Fibroblast of gingiva (primary cell): ENCODE results near the gene USP37.
A peak's percentile ranks its signal among the peaks of the same experiment; 100 is the strongest.

Experiments used
- DNase-seq: peaks from one replicate; pipeline ENCODE4 v3.0.0-alpha.2; 2011; ENCODE audit warnings: low read depth

The USP37 gene

GRCh38 chr2:218429911-218430692 is 138.0 kb downstream of the USP37 start:
- DNase-seq = no peak

DNA sequence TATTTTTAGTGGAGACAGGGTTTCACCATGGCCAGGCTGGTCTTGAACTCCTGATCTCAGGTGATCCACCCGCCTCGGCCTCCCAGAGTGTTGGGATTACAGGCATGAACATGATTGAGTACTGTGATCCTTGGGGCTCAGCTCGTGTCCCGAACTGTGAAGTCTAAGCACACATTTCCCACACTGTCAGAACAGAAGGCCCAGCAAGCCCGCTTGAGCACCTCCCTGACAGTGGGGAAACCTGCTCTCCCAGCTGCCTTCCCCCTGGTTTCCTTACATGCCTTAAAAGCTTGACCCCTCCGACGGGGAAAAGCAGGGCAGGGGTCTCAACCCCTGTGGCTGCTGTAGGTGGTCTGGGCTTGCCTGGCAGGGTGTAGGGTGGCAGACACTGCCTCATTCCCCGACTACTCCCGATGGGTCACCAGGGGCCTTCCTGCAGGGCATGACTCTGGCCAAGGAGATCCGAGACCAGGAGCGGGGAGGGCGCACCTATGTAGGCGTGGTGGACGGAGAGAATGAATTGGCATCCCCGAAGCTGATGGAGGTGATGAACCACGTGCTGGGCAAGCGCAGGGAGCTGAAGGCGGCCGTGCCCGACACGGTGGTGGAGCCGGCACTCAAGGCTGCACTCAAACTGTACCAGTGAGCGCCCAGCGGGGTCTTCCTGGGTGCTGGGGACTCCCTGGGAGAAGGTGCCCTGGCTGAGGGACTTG is 139.1 kb downstream of the USP37 start:
- DNase-seq = no peak

GRCh38 chr2:218427741-218428140 is 140.4 kb downstream of the USP37 start:
- no peak for DNase-seq

DNA sequence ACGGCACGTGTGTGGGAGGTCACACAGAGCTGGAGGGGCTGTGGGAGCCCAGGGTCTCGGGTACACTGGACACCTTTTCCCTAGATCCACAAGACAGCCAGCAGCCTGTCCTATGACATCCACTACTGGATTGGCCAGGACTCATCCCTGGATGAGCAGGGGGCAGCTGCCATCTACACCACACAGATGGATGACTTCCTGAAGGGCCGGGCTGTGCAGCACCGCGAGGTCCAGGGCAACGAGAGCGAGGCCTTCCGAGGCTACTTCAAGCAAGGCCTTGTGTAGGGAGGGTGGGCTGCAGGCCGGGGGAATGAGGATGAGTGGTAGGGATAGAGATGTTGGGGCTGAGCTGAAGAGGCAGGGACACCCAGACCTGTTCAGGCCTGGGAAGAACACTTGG is 142.6 kb downstream of the USP37 start:
- DNase-seq = no peak

GRCh38 chr2:218423584-218423983 is 144.6 kb downstream of the USP37 start:
- DNase-seq = no peak

GRCh38 chr2:218422403-218423086 is 145.6 kb downstream of the USP37 start:
- DNase-seq = no peak

DNA sequence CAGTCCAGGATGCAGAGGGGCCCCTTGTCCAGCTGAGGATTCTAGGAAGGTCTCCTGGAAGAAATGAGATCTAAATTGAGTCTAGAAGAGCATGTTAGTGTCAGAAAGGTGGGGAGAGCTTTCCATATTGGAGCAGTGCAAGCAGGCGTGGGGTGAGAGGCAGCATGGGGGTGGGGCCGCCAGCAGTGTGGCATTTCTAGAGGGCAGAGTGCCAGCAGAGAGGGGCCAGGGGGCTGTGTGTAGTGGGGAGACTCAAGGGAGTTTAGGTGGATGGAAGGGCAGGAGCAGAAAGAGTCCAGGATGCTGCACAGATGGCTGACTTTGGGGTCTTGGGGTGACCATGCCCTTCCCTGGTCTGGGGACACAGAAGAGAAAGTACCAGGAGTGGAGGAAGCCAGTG is 147.1 kb downstream of the USP37 start:
- DNase-seq = no peak

- no peak for DNase-seq
Measured at GRCh38 chr2:218419630-218420216, 148.4 kb downstream of the USP37 start.

DNA sequence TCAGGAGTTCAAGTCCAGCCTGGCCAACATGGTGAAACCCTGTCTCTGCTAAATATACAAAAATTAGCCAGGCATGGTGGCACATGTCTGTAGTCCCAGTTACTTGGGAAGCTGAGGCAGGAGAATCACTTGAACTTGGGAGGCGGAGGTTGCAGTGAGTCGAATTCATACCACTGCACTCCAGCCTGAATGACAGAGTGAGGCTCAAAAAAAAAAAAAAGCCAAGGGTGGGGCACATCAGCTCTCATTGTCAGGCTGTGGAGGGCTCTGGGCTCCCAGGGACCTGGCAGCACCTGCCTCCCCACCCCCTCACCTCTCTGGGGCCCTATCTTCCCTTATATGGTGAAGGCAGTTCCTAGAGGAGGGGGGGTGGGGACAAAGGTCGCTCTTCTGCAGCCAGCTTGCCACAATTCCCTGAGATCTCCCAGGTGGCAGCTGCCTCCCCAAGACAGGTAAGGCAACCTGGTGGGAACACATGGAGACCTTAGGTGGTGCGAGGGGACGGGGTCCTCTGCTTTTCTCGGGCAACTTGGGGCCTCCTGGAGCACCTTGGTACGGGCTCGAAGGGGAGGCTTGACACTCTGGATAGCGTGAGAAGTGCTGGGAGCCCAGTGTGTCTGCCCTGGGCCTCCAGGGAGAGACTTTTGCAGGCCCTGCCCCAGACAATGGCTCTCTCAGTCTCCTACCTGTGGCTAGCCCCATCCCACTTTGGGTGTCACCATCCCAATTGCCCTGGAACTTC is 149.3 kb downstream of the USP37 start, which contains the start of gene VIL1:
Gene VIL1 (plus strand): TSS at position 407 of the 742 bp plus-strand sequence. CDS start 4,656 bp downstream, outside the sequence.
- DNase-seq = no peak

- DNase-seq = no peak
Measured at GRCh38 chr2:218418321-218418716, 149.8 kb downstream of the USP37 start.

- no peak for DNase-seq
Measured at GRCh38 chr2:218407717-218408116, 160.4 kb downstream of the USP37 start.

DNA sequence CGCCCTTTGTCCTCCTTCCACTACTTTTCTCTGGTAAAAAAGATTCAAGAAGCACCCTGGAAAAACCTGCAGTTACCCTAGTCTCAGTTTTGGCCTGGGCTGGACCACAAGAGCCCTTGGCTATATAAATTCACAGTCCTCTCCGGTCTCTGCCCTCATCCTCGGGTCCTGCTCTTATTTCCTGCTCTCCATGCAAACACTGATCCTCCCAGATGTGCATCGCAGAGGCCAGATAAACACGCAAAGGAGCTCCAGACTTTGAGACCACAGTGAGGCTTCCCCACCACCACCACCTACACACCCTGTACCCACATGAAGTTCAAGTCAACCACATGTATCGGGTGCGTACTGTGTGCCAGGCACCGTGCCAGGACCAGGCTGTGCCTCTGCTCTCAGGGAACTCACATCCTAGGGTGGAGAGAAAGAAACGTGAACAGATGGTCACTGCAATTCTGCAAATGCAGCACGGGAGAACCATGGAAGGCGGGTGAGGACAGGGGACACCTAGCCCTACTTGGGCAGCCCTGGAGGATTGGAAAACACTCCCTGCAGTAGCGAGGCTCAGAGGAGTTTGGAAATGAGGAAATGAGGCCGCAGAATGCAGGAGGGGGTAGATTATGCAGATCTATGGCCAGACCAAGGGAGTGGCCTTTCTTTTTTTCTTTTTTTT is 161.1 kb downstream of the USP37 start:
- DNase-seq = peak; percentile 62

- peak; percentile 95 for DNase-seq
Measured at GRCh38 chr2:218406209-218406948, 161.8 kb downstream of the USP37 start.

DNA sequence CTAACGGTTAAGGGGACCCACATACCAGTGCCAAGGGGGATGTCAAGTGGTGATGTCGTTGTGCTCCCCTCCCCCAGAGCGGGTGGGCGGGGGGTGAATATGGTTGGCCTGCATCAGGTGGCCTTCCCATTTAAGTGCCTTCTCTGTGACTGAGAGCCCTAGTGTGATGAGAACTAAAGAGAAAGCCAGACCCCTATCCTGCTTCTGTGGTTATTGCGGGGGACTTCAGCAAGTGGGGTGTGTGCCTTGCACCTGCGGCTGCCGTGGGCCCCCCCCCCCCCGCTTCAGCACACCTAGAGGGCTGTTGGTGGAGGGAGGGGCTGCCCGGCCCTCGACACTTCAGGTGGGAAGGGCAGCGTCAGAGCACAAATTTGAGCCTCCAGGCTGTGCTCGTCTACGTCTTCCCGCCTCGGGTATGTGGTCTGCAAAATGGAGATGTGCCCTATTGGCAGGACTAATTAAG is 162.4 kb downstream of the USP37 start:
- no peak for DNase-seq

DNA sequence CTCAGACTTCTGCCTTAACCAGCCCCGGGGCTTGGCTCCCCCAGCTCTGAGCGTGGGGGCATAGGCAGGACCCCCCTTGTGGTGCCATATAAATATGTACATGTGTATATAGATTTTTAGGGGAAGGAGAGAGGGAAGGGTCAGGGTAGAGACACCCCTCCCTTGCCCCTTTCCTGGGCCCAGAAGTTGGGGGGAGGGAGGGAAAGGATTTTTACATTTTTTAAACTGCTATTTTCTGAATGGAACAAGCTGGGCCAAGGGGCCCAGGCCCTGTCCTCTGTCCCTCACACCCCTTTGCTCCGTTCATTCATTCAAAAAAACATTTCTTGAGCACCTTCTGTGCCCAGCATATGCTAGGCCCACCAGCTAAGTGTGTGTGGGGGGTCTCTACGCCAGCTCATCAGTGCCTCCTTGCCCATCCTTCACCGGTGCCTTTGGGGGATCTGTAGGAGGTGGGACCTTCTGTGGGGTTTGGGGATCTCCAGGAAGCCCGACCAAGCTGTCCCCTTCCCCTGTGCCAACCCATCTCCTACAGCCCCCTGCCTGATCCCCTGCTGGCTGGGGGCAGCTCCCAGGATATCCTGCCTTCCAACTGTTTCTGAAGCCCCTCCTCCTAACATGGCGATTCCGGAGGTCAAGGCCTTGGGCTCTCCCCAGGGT is 162.9 kb downstream of the USP37 start:
- DNase-seq = no peak

DNA sequence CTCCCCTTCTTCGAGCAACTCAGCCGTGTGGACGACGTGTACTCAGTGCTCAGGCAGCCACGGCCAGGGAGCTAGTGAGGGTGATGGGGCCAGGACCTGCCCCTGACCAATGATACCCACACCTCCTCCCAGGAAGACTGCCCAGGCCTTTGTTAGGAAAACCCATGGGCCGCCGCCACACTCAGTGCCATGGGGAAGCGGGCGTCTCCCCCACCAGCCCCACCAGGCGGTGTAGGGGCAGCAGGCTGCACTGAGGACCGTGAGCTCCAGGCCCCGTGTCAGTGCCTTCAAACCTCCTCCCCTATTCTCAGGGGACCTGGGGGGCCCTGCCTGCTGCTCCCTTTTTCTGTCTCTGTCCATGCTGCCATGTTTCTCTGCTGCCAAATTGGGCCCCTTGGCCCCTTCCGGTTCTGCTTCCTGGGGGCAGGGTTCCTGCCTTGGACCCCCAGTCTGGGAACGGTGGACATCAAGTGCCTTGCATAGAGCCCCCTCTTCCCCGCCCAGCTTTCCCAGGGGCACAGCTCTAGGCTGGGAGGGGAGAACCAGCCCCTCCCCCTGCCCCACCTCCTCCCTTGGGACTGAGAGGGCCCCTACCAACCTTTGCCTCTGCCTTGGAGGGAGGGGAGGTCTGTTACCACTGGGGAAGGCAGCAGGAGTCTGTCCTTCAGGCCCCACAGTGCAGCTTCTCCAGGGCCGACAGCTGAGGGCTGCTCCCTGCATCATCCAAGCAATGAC is 163.6 kb downstream of the USP37 start:
- no peak for DNase-seq

- DNase-seq = no peak
Measured at GRCh38 chr2:218403810-218404209, 164.3 kb downstream of the USP37 start.

GRCh38 chr2:218402911-218403411 is 165.2 kb downstream of the USP37 start:
- no peak for DNase-seq

DNA sequence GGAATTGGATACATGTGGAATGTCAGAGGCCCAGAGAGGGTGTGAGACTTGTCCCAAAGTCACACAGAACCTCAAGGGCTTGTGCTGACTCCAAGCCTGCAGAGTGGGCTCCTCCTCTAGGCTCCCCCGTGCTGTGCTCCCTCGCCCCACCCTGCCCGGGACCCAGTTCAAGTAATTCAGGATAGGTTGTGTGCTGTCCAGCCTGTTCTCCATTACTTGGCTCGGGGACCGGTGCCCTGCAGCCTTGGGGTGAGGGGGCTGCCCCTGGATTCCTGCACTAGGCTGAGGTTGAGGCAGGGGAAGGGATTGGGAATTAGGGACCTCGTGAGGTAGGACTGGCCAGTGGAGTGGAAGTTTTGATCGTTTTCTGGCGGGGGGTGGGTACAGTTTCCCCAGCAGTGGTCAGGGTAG is 165.7 kb downstream of the USP37 start:
- no peak for DNase-seq
